ENCODE results near the gene BLVRA.

GRCh38 chr7:43791665-43792064, 33.2 kb downstream of the BLVRA start:
- no peak for TF ChIP-seq CTCF (IDR thresholded peaks at IDR 0.05)
- no peak for TF ChIP-seq EZH2 (IDR thresholded peaks at IDR 0.05; ENCODE audit: borderline replicate concordance, insufficient read depth, low read depth, low read length, poor library complexity, severe bottlenecking)

All from B cell (primary cell).